Measurements from ENCODE around the gene RCOR1.
A peak's percentile ranks its signal among the peaks of the same experiment; 100 is the strongest.
"Not testable (repeated sequence)": the region's sequence is repeated elsewhere in the genome, so short reads cannot be mapped to it uniquely, and the experiment has no call there.

RCOR1 gene

GRCh38 chr14:102591372-102591943 lies 991 bp upstream of the RCOR1 start:
- peak overlapping the region; percentile 62 for H3K4me3 ChIP-seq (ENCODE audit: low read depth, low read length)

GRCh38 chr14:102592763-102593060 lies 263 bp downstream of the RCOR1 start:
- peak overlapping the region; percentile 85 for H3K4me3 ChIP-seq (ENCODE audit: low read depth, low read length)

- H3K4me3 ChIP-seq (ENCODE audit: low read depth, low read length): peak overlapping the region; percentile 85
Observed at GRCh38 chr14:102593061-102593824, 794 bp downstream of the RCOR1 start.

GRCh38 chr14:102593825-102594137 lies 1.3 kb downstream of the RCOR1 start:
- H3K4me3 ChIP-seq (ENCODE audit: low read depth, low read length): peak overlapping the region; percentile 85

- peak overlapping the region; percentile 85 for H3K4me3 ChIP-seq (ENCODE audit: low read depth, low read length)
Observed at GRCh38 chr14:102594514-102595175, 2.2 kb downstream of the RCOR1 start.

GRCh38 chr14:102601378-102601925 lies 9.0 kb downstream of the RCOR1 start:
- no peak overlapping the region for H3K4me3 ChIP-seq (ENCODE audit: low read depth, low read length)

- H3K4me3 ChIP-seq (ENCODE audit: low read depth, low read length): no peak overlapping the region
Observed at GRCh38 chr14:102602421-102603292, 10.2 kb downstream of the RCOR1 start.

- no peak overlapping the region for H3K4me3 ChIP-seq (ENCODE audit: low read depth, low read length)
Observed at GRCh38 chr14:102603293-102603907, 11.0 kb downstream of the RCOR1 start.

GRCh38 chr14:102604183-102604582 lies 11.7 kb downstream of the RCOR1 start:
- H3K4me3 ChIP-seq (ENCODE audit: low read depth, low read length): no peak overlapping the region

- no peak overlapping the region for H3K4me3 ChIP-seq (ENCODE audit: low read depth, low read length)
Observed at GRCh38 chr14:102605029-102605428, 12.6 kb downstream of the RCOR1 start.

- H3K4me3 ChIP-seq (ENCODE audit: low read depth, low read length): no peak overlapping the region
Observed at GRCh38 chr14:102606296-102606695, 13.8 kb downstream of the RCOR1 start.

GRCh38 chr14:102608064-102608446 lies 15.6 kb downstream of the RCOR1 start:
- no peak overlapping the region for H3K4me3 ChIP-seq (ENCODE audit: low read depth, low read length)

GRCh38 chr14:102610968-102611811 lies 18.7 kb downstream of the RCOR1 start:
- H3K4me3 ChIP-seq (ENCODE audit: low read depth, low read length): no peak overlapping the region

- no peak overlapping the region for H3K4me3 ChIP-seq (ENCODE audit: low read depth, low read length)
Observed at GRCh38 chr14:102616318-102616717, 23.9 kb downstream of the RCOR1 start.

GRCh38 chr14:102616799-102617198 lies 24.4 kb downstream of the RCOR1 start:
- H3K4me3 ChIP-seq (ENCODE audit: low read depth, low read length): no peak overlapping the region

- H3K4me3 ChIP-seq (ENCODE audit: low read depth, low read length): not testable (repeated sequence)
Observed at GRCh38 chr14:102619012-102619411, 26.6 kb downstream of the RCOR1 start.

- no peak overlapping the region for H3K4me3 ChIP-seq (ENCODE audit: low read depth, low read length)
Observed at GRCh38 chr14:102620413-102620812, 28.0 kb downstream of the RCOR1 start.

GRCh38 chr14:102622262-102622885 lies 29.9 kb downstream of the RCOR1 start:
- no peak overlapping the region for H3K4me3 ChIP-seq (ENCODE audit: low read depth, low read length)

- no peak overlapping the region for H3K4me3 ChIP-seq (ENCODE audit: low read depth, low read length)
Observed at GRCh38 chr14:102624666-102625065, 32.2 kb downstream of the RCOR1 start.

Data from iPS-11a (cell line).